ENCODE measurements around the gene ANKRD61.
"Not testable (repeated sequence)": the region's sequence is repeated elsewhere in the genome, so short reads cannot be mapped to it uniquely, and the experiment has no call there.

The ANKRD61 gene

DNA sequence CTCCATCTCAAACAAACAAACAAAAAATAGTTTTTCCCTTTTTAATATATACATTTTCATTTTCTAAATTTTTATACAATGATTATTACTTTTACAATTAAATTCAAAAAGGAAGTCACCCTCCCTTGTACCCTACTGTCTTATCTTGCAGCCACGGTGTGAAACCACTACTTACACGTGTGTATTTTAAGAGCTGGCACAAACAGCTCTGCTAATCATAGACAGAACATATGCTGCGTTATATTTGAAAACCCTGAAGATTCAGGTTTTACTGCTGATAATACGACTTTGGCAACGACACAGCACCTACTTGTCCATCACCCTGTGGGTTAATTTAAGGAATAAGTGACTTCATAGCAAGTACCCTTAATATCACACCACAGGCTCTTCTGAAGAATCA is 991 bp downstream of the ANKRD61 start:
- DNase-seq = no peak

DNA sequence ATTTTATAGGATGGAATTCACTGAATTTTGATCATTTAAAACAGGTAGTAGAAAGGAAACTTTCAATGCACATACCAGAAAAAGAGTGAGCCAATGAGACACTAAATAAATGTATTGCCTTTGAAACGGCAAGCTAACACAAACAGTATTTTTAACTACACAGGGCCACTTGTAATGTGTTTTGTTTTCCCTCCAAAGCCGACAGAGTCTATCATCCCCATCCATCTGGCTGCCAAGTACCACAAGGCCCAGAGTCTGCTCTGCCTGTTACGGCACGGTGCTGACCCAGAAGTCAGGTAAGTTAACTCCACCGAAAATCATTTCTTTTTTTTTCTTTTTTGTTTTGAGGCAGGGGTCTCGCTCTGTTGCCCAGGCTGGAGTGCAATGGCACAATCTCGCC is 1.5 kb downstream of the ANKRD61 start:
- no peak for DNase-seq

DNA sequence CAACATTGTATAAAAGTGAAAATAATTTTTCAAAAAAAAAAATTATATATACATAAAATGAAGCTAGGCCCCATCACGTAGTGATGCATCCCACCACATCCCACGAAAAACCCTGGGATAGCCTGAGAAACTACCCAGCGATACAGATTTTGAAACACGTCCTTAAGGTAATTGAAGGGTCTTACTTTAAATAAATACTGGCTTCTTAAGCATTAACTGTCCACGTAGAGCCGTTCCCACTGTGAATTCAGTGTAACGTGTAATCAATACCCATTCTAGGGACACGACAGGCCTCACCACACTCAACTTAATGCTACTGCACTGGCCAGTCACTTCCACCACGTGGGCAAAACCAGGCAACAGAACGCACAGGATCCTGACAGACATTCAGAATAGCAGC is 4.0 kb downstream of the ANKRD61 start:
- DNase-seq = no peak

DNA sequence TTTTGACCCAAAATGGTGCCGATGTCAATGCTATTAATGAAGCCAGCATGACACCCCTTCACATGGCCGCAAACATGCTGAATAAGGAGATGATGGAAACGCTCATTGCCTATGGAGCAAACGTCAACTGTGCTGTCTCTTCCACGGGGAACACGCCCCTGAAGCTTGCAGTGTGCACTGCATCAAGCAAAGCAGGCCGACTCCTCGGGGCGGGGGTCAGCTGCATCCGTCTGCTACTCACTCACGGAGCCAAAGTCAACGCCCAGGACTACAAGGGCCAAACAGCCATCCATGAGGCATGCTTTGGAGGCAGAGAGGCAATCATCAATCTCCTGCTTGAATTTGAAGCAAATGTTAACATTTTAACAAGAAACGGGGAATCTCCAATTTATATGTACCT is 4.5 kb downstream of the ANKRD61 start:
- no peak for DNase-seq

DNA sequence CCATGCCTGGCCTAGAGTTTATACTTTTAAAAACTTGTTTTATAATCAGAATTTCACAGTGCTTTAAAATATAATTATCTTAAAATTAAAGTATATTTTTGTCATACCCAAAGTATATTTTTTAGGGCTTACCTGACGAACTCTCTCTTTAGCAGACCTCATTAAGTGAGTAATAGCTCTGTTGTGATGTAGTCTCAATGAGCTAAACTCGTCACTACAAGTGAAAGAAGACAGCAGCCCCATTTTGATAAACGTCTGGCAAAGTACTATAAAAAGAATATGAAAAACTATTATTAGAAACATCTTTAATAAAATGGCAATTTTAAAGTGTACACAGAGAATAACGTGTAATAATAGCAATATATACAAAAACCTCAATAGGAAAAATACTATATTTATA is 18.6 kb downstream of the ANKRD61 start:
- DNase-seq = no peak

DNA sequence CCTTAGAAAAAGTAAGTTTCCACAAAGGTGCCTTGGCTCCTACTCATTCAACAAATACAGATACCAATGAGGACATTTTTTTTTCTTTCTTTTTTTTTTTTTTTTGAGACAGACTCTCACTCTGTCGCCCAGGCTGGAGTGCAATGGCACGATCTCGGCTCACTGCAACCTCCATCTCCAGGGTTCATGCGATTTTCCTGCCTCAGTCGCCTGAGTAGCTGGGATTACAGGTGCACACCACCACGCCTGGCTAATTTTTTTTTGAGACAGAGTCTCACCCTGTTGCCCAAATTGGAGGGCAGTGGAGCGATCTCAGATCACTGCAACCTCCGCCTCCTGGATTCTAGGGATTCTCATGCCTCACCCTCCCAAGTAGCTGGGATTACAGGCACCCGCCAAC is 20.0 kb downstream of the ANKRD61 start:
- DNase-seq = not testable (repeated sequence)

DNA sequence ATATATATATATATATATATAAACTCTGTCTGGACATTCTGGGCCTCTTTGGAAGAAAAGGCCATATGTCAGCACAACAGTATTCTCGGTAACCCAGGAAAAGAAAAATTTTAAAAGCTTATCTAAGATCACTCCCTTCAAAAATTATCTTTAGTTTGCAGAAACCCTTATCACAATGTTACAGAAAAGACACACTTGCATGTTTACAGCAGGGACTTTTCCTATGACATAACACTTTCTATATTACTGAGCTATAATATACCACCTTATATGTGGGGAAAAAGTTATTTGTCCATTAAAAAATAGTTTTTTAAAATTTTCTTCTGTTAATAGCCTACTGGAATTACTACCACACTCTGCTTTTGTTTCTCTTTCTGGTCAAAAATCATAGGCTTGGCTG is 25.4 kb downstream of the ANKRD61 start:
- no peak for DNase-seq

DNA sequence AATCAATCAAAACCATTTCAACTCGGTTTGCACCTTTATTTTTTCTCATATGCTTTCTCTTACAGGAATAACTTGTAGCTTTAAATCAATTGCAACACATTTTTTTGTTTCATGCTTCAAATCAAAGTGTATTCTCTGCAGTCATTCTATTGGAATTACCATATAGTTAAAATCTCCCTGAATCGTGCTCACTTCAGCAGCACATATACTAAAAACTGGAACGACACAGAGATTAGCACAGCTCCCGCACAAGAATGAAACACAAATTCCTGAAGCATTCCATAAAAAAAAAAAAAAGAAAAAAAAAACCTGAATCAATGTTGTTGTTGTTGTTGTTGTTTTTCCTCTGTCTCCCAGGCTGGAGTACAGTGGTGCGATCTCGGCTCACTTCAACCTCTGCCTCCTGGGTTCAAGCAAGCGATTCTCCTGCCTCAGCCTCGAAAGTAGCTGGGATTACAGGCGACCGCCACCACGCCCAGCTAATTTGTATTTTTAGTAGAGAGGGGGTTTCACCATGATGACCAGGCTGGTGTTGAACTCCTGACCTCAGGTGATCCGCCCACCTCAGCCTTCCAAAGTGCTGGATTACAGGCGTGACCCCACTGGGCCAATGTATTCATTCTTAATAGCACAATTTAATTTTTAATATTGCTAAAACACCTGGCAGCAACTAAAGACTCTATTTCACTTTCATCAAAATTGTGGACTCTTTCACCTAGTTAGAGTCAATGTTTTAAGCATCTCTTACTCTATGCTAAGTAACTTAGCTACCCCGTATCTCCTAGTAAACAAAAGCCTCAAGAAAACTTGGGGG is 26.3 kb downstream of the ANKRD61 start:
- DNase-seq = no peak

DNA sequence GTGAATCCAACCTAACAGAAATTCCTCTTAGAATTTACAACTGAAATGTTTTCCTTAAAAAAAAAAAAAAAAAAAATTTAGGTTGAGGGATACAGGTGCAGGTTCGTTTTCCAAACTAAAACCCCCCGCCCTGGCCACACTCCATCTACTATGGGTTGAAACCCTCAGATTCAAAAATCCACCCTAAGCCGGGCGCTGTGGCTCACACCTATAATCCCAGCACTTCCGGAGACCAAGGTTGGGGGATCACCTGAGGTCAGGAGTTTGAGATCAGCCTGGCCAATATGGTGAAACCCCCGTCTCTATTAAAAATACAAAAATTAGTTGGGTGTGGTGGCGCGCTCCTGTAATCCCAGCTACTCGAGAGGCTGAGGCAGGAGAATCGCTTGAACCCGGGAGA is 28.8 kb downstream of the ANKRD61 start:
- not testable (repeated sequence) for DNase-seq

DNA sequence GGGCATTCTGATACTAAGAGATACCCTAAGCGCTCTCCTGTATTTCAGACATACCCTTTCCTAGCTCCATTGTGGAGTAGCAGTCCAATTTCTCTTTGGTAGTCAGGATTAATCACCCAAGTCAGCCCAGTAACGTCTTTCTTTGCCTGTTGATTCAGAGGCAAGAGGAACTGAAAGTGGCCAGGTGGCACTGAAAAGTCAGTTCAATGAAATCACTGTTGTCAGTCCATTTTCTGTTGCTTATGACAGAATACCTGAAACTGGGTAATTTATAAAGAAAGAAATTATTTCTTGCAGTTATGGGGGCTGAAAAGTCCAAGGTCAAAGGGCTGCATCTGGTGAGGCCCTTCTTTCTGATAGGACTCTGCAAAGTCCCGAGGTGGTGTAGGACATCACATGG is 40.2 kb downstream of the ANKRD61 start:
- DNase-seq = no peak

DNA sequence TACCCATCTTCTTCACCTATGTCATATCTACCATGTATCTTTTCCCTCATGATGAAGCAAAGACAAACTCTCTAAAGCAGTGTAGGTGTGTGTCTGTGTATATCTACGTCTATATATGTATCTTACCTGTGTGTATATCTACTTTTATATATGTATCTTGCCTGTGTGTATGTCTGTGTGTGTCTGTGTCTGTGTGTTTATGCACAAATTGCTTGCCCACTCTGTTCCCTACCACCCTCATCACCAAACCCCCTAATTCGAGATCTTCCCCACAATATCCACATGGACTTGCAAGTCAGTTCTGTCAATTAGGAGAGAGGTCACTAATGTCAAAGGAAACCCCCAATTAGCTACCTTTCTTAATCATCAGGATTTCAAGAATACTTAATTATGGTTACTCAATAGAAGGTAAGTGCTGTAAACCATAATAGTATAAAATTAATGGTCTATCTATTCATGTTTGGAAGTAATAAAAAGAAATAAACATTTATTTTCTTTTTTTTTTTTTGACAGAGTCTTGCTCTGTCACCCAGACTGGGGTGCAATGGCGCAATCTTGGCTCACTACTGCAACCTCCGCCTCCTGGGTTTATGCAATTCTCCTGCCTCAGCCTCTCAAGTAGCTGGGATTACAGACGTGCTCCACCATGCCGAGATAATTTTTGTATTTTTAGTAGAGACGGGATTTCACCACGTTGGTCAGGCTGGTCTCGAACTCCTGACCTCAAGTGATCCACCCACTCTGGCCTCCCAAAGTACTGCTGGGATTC is 43.6 kb downstream of the ANKRD61 start:
- DNase-seq = no peak

DNA sequence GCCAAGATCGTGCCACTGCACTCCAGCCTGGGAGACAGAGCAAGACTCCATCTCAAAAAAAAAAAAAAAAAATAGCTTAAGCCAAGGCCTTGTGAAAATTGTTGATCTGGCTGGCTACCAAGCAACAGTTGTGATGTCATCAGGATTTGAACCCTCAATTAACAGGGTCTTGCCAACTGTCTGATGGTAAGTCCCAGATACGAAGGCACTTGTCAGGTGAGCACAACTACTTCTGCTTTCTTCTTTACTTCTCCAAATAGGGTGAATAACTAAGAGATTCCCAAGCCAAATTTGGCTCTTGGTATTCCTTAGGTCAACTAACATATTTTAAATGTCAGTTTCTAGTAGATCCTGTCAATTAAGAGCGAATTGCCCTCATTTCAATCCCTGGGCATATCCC is 47.4 kb downstream of the ANKRD61 start:
- DNase-seq = no peak

DNA sequence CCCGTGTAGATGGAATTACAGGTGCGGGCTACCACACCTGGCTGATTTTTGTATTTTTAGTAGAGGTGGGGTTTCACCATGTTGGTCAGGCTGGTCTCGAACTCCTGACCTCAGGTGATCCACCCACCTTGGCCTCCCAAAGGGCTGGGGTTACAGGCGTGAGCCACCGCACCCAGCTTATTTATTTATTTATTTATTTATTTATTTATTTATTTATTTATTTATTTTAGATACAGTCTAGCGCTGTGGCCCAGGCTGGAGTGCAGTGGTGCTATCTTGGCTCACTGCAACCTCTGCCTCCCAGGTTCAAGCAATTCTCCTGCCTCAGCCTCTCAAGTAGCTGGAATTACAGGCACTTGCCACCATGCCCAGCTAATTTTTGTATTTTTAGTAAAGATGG is 51.9 kb downstream of the ANKRD61 start:
- not testable (repeated sequence) for DNase-seq
